ENCODE measurements around the gene ENGASE. TPM values are rescaled to one million over a fixed set of nuclear protein-coding genes. Genes with fewer than 3 reads are reported as not detected.

The ENGASE gene
- total and polyA plus RNA-seq, 2 of the 8 experiments (the other 6 are each of a cell fraction or from before 2014, with no cell fraction given) = 9.3 to 36.1 TPM

DNA sequence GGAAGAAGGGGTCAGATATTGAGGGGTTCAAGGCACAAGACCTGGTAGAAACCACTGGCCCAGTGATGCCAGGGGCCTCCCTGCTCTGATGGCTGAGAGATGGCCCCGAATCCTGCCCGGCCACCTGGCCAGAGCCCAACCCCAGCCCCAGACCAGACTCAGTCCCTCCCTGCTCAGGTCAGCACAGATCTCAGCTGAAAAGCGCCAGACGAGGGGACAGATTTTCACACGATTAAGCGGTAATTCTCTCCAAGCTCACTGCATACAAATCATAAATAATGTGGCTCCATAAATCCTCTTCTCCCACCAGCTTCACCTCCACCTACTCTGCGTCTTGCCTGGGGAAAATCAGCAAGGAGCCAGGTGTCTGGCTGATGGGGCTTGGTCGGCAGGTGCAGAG lies 57.1 kb downstream of the ENGASE start (continued):
- TF ChIP-seq, protein P1, sequence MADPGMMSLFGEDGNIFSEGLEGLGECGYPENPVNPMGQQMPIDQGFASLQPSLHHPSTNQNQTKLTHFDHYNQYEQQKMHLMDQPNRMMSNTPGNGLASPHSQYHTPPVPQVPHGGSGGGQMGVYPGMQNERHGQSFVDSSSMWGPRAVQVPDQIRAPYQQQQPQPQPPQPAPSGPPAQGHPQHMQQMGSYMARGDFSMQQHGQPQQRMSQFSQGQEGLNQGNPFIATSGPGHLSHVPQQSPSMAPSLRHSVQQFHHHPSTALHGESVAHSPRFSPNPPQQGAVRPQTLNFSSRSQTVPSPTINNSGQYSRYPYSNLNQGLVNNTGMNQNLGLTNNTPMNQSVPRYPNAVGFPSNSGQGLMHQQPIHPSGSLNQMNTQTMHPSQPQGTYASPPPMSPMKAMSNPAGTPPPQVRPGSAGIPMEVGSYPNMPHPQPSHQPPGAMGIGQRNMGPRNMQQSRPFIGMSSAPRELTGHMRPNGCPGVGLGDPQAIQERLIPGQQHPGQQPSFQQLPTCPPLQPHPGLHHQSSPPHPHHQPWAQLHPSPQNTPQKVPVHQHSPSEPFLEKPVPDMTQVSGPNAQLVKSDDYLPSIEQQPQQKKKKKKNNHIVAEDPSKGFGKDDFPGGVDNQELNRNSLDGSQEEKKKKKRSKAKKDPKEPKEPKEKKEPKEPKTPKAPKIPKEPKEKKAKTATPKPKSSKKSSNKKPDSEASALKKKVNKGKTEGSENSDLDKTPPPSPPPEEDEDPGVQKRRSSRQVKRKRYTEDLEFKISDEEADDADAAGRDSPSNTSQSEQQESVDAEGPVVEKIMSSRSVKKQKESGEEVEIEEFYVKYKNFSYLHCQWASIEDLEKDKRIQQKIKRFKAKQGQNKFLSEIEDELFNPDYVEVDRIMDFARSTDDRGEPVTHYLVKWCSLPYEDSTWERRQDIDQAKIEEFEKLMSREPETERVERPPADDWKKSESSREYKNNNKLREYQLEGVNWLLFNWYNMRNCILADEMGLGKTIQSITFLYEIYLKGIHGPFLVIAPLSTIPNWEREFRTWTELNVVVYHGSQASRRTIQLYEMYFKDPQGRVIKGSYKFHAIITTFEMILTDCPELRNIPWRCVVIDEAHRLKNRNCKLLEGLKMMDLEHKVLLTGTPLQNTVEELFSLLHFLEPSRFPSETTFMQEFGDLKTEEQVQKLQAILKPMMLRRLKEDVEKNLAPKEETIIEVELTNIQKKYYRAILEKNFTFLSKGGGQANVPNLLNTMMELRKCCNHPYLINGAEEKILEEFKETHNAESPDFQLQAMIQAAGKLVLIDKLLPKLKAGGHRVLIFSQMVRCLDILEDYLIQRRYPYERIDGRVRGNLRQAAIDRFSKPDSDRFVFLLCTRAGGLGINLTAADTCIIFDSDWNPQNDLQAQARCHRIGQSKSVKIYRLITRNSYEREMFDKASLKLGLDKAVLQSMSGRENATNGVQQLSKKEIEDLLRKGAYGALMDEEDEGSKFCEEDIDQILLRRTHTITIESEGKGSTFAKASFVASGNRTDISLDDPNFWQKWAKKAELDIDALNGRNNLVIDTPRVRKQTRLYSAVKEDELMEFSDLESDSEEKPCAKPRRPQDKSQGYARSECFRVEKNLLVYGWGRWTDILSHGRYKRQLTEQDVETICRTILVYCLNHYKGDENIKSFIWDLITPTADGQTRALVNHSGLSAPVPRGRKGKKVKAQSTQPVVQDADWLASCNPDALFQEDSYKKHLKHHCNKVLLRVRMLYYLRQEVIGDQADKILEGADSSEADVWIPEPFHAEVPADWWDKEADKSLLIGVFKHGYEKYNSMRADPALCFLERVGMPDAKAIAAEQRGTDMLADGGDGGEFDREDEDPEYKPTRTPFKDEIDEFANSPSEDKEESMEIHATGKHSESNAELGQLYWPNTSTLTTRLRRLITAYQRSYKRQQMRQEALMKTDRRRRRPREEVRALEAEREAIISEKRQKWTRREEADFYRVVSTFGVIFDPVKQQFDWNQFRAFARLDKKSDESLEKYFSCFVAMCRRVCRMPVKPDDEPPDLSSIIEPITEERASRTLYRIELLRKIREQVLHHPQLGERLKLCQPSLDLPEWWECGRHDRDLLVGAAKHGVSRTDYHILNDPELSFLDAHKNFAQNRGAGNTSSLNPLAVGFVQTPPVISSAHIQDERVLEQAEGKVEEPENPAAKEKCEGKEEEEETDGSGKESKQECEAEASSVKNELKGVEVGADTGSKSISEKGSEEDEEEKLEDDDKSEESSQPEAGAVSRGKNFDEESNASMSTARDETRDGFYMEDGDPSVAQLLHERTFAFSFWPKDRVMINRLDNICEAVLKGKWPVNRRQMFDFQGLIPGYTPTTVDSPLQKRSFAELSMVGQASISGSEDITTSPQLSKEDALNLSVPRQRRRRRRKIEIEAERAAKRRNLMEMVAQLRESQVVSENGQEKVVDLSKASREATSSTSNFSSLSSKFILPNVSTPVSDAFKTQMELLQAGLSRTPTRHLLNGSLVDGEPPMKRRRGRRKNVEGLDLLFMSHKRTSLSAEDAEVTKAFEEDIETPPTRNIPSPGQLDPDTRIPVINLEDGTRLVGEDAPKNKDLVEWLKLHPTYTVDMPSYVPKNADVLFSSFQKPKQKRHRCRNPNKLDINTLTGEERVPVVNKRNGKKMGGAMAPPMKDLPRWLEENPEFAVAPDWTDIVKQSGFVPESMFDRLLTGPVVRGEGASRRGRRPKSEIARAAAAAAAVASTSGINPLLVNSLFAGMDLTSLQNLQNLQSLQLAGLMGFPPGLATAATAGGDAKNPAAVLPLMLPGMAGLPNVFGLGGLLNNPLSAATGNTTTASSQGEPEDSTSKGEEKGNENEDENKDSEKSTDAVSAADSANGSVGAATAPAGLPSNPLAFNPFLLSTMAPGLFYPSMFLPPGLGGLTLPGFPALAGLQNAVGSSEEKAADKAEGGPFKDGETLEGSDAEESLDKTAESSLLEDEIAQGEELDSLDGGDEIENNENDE (IDR thresholded peaks at IDR 0.05; ENCODE audit: insufficient replicate concordance, low read length) = no peak
- TF ChIP-seq, protein P2, sequence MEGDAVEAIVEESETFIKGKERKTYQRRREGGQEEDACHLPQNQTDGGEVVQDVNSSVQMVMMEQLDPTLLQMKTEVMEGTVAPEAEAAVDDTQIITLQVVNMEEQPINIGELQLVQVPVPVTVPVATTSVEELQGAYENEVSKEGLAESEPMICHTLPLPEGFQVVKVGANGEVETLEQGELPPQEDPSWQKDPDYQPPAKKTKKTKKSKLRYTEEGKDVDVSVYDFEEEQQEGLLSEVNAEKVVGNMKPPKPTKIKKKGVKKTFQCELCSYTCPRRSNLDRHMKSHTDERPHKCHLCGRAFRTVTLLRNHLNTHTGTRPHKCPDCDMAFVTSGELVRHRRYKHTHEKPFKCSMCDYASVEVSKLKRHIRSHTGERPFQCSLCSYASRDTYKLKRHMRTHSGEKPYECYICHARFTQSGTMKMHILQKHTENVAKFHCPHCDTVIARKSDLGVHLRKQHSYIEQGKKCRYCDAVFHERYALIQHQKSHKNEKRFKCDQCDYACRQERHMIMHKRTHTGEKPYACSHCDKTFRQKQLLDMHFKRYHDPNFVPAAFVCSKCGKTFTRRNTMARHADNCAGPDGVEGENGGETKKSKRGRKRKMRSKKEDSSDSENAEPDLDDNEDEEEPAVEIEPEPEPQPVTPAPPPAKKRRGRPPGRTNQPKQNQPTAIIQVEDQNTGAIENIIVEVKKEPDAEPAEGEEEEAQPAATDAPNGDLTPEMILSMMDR (IDR thresholded peaks at IDR 0.05; ENCODE audit: control extremely low read depth in 1 of 3, insufficient read depth in 1 of 3, low read depth in 1 of 3, low read length in 3 of 3) = no peak
- TF ChIP-seq BRCA1 (IDR thresholded peaks at IDR 0.05; ENCODE audit: low read depth, low read length) = no peak
